Measurements from ENCODE around the gene RERE.

RERE gene

GRCh38 chr1:8663090-8663802 lies 154.2 kb downstream of the RERE start:
- DNase-seq = no peak

GRCh38 chr1:8662380-8663072 lies 154.9 kb downstream of the RERE start:
- no peak for DNase-seq

- no peak for DNase-seq
Observed at GRCh38 chr1:8661185-8662110, 156.0 kb downstream of the RERE start.

- no peak for DNase-seq
Observed at GRCh38 chr1:8660411-8660828, 157.0 kb downstream of the RERE start.

GRCh38 chr1:8659593-8659992 lies 157.8 kb downstream of the RERE start:
- DNase-seq = no peak

- DNase-seq = no peak
Observed at GRCh38 chr1:8653878-8654277, 163.6 kb downstream of the RERE start.

- DNase-seq = no peak
Observed at GRCh38 chr1:8652467-8653046, 164.9 kb downstream of the RERE start.

- no peak for DNase-seq
Observed at GRCh38 chr1:8651962-8652361, 165.5 kb downstream of the RERE start.

GRCh38 chr1:8651236-8651890 lies 166.1 kb downstream of the RERE start:
- DNase-seq = peak; percentile 37

- DNase-seq = no peak
Observed at GRCh38 chr1:8649875-8650274, 167.6 kb downstream of the RERE start.

GRCh38 chr1:8649027-8649426 lies 168.4 kb downstream of the RERE start:
- peak; percentile 27 for DNase-seq

GRCh38 chr1:8646996-8647395 lies 170.4 kb downstream of the RERE start:
- DNase-seq = no peak

GRCh38 chr1:8646189-8646588 lies 171.3 kb downstream of the RERE start:
- no peak for DNase-seq

- peak; percentile 95 for DNase-seq
Observed at GRCh38 chr1:8643542-8644536, 173.6 kb downstream of the RERE start.

- DNase-seq = no peak
Observed at GRCh38 chr1:8642114-8642513, 175.3 kb downstream of the RERE start.

- DNase-seq = no peak
Observed at GRCh38 chr1:8641377-8641997, 176.0 kb downstream of the RERE start.

- no peak for DNase-seq
Observed at GRCh38 chr1:8640950-8641349, 176.5 kb downstream of the RERE start.

- no peak for DNase-seq
Observed at GRCh38 chr1:8639148-8639547, 178.3 kb downstream of the RERE start.

- DNase-seq = no peak
Observed at GRCh38 chr1:8633741-8634501, 183.5 kb downstream of the RERE start.

GRCh38 chr1:8632102-8632501 lies 185.3 kb downstream of the RERE start:
- DNase-seq = no peak
